NCI-H510A treated with DMSO at 0.1 percent for 48 hours (cell line): ENCODE measurements around the gene VAC14.
A peak's percentile ranks its signal among the peaks of the same experiment; 100 is the strongest.
"Not testable (repeated sequence)": the region's sequence is repeated elsewhere in the genome, so short reads cannot be mapped to it uniquely, and the experiment has no call there.

Experiments used
- DNase-seq: peaks from one replicate; lab custom pipeline; 2025; lab: John Stamatoyannopoulos, UW

VAC14 gene

DNA sequence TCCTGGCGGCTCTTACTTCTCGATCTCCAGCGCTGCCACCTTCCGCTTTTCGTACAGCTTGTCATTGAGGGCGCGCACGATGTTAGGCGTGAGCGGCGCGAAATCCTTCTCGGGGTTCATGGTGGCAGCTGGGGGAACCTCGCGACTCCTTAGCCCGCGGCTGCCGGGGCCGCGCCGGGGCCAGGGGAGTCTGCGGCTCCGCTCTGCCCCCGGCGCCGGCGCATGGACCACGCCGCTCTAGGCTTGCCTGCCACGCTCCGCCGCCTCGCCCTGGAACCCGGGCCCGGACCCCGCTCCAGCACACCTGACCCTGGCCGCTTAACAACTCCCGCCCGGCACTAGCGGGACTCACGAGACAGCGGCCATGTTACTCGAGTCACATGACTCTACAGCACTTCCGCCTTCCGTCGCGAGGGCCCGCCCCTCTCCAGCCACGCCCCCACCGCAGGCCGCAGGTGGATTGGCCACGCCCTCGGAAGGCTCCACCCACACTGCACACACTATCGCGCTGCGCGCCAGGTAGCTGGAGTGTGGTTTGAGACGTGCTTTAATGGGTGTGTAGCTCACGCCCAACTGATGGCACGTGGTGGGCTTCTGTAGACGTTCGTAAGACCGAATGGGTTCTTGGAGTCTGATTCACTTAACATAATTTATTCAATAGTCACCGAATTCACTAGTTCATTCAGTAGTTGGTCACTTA is at the start of gene VAC14:
Gene VAC14, minus strand, starts transcription at position 378 of the 700 bp plus-strand sequence. Its CDS starts 258 bp downstream, at position 120.
- peak; percentile 73 for DNase-seq

DNA sequence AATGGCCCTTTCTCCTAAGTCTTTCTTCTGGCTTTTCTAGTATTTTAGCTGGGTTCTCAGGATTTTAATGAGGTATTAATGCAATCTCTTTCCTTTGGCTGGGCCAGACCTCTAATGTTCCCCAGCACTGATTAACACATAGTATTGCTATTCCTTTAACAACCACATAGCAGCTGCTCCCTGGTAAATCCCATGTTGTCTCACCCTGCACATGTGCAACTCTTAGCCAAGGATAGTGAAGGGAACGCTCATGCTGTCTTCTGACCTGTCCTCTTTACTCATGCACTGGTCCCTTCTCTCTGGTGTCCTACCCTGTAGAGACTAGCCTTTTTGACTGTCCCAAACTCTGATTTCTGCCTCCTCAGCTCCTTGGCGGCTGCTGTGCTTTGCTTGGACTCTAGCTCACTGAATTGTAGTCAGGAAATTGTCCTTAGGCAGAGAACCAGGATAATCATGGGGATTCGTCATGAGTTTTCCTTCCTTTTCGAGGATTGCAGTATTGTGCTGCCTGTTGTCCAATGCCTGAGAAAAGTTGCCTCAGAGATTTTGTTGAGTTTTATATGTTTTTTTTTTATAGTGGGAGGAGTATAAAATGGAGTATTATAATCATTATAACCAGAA is 22.6 kb upstream of the VAC14 start:
- DNase-seq: not testable (repeated sequence)

DNA sequence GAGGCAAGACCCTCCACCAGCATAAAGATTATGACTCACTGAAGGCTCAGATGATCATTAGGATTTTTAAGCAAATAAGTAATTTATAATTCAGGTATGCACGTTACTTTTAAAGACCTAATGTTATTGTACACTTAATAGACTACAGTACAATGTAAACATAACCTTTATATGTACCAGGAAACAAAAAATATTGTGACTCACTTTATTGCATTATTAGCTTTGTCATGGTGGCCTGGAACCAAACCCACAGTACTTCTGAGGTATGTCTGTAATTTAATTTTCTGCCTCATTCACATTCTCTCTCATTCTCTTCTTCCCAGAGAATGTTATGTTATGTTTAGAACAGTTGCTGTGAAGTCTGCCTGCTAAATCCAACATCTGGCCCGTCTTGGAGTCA is 21.8 kb upstream of the VAC14 start:
- not testable (repeated sequence) for DNase-seq

DNA sequence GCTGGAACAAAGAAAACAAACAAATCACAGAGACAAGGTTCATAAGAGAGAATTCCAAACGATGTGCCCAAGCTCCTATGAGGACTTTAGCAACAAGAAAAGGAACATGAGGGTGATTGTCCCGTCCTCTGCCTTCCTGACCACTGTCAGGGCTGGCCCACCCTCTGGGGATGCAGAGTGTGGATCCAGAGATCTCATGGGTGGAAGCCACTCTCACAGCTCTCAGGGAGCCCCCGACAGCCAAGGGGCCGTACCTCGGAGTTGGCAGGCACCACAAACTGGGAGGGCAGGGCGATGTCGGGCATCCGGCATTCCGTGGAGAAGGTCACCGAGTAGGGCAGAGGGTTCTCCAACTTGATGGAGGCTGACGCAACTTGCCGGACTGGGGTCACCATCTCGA is 17.1 kb upstream of the VAC14 start:
- DNase-seq: not testable (repeated sequence)

DNA sequence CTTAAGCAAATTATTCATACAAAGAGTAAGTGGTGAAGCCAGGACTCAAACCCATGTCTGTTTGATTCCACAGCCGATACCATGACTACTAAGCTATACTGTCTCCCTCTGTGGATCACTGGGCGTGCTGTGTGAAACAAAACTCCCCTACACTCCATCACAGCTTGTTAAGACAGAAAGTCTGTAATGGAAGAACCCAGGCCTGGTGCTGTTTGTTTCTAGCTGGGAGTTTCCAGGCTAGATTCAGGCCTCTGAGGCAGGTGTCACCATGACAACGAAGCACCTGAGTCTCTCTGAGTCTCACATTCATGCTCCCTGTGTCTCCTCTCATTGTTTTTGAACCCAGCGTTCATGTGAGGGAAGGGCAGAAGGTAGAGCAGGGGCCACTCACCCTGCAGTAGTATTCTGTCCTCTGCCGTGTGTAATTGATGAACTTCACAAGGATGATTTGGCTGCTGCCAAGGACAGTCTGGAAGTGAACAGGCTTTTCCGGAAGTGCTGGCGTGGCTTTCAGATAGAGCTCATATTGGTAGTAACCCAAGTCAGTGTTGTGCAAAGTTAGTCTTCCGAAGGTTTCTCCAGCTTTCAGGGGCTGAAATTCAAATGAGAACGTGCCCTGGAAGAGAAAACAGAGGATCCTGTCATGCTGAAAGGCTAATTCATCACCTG is 8.6 kb upstream of the VAC14 start:
- DNase-seq: no peak

DNA sequence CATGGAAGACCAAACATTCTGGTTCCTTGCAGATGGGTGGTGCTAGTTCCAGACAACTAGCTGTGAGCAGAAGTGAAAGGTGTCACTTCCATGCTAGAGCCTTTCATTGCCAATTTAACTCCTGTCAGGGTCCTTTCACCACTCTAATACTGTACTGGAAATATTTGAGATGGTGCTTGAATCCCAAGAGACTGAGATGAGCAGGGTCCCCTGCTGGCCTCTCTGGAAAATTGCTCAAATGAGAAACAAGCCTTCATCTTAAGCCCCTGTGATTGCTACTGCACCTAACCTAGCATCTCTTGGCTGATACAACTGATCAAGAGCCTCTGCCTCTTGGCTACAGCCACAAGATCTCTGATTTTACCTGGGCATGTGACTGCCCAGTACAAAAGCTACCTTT is 7.4 kb upstream of the VAC14 start:
- DNase-seq: no peak

DNA sequence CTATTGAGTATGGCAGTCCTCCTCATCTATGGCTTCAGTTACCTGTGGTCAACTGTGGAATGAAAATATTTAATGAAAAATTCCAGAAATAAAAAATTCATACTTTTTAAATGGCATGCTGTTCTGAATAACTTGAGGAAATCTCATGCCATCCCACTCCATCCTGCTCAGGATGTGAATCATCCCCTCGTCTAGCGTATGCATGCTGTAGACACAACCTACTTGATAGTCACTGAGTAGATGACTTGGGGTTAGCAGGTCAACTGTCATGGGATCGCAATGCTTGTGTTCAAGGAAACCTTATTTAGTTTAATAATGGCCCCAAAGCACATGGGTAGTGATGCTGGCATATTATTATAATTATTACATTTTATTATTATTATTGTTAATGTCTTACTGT is 4.8 kb upstream of the VAC14 start:
- no peak for DNase-seq

DNA sequence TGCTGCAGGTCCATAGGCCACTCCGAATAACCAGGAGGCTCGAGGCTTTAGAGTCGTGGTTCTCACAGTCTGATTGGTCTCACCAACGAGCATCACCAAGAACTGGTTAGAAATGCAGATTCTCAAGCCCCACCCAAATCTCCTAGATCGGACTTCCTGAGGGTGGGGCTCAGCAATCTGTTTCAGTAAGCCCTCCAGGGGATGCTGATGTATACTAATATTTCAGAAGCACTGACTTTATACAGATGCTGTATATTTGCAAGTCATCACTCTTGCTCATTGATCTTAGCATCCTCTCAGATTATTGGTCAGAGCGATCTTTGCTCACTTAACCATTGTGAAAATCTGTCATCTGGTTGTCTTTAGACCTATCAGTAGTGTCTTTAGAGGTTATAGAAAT is 4.4 kb upstream of the VAC14 start:
- no peak for DNase-seq

DNA sequence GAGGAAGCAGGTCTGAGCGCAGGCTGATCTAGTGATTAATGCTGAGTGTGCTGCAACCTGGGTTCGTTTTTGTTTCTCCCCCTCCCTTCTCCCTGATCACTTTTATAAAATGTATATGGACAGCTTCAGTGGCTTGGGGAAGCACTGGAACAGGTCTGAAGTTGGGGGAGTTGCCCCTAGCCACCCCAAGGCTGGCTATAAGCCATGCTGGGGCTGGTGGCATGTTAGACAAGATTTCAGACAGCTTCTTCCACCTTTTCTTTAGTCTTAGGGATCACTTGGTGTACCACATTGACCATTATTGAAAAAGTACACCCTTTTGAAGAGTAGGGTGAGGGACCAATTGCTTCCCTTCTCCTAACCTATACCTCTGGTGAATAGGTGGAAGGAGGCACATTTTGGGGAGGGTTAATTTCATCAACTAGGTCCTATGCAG is 3.8 kb upstream of the VAC14 start:
- no peak for DNase-seq

DNA sequence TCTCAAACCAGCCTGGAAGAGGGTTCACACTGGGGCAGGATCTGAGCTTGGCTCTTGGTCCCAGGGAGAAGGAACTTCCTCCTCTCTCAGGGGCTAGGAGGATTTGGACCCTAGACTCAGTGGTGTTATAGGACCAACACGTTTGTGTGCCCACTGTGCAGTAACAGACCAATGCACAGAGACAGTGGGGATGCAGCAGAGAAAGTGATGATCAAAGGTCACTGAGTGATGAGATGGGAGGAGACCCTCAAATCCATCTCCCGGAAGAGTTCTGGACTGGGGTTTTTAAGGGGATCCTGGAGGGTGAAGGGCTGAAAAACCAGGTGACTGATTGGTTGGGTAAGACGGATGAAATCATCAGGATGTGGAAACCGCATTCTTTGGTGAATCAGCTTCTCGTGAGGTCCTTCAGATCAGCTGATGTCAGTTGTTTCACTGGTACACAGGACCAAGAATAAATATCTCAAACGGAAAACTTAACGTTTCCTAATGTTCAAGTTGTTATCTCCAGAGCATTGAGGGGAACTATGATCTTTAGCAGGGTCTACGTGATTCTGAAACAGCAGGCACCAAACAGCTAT is 3.3 kb upstream of the VAC14 start:
- DNase-seq: no peak

DNA sequence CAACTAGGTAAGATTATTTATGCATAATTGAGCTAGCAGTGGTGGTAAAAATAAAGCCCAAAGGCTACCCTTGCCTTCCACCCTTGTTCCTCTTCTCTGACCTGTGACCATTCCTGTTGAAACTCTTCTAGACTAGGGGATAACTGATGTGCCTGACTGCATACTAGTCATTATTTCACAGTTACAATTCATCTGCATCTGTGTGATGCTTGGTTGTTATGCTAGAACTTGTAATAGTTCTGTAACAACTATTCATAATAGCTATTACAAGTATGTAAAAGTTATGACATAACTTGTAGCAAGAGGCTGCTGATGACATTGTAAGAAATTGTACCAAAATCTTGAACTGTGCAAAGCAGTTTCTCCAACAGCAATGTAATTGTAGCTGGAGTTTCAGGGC is 2.4 kb upstream of the VAC14 start:
- no peak for DNase-seq

DNA sequence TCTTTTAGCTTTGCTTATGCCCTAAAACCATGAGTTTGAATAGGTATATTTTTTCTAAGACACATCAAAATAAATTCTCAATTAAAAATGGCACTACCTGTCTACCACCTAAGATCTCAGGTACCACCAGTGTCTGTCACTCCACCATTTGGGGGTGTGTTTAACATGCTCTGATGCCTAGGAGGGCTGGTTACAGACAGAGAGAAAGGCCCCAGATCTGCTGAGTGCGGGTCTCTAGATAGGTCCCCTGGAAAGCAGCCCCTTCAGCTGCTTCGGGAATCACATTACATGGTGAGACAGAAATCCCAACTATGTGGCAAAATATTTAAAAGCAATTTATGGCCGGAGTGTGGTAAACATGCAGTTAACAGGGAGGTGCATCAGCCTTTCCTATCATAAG is 653 bp upstream of the VAC14 start:
- DNase-seq: no peak

DNA sequence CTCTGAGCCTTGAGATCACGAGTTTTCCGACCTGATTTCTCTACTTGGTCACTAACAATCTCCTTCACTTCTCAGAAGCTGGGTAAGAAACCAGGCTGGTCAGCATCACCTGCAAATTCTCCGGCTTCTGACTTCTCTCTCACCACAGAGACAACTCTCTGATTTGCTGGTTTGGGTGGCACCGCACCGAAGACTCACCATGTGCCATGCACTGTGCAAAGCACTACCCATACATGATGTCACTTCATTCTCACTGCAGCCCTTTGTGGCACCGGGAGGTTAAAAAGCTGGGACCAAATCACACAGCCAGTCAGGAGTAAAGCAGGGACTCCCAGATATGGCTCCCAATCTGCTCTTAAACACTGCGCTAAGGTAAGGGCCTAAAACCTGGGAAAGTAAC is 647 bp downstream of the VAC14 start:
- no peak for DNase-seq

DNA sequence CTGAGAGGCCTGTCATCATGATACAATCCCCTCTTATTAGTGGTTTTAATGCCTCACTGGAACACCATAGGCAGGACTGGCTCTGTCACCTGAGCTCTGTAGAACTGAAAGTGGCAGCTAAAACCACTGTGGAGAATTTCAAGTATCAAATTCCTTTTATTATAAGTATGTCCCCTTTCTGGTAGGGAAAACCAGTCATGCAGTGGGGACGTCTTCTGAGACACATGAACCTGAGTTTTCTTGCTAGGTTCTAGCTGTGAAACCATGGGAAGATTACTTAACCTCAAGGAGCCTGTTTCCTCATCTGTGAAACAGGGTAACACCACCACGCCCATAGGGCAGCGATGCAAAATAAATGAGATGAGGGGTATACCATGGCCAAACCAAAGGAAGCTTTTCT is 4.7 kb downstream of the VAC14 start:
- no peak for DNase-seq

DNA sequence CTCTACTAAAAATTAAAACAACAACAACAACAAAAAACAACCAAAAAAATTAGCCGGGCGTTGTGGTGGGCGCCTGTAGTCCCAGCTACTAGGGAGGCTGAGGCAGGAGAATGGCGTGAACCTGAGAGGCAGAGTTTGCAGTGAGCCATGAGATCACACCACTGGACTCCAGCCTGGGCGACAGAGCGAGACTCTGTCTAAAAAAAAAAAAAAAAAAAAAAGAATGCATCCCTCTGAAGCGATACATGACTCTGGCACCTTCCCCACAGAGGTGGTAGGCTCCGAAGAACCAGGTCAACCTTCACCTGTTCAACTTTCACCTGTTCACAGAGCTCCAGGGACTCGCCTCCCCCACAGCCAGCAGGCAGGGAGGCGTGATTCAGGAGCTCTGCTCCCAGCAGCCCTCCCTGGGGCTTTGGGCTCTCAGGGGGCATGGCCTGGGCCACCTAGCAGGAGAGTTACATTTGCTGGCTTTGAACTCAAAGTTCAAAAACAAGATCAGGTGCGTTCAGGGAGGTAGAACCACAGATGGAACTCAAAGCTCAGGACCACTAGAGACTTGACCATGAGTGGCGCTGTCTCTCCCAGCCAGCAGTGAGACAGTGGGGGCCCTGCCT is 5.6 kb downstream of the VAC14 start:
- DNase-seq: no peak

DNA sequence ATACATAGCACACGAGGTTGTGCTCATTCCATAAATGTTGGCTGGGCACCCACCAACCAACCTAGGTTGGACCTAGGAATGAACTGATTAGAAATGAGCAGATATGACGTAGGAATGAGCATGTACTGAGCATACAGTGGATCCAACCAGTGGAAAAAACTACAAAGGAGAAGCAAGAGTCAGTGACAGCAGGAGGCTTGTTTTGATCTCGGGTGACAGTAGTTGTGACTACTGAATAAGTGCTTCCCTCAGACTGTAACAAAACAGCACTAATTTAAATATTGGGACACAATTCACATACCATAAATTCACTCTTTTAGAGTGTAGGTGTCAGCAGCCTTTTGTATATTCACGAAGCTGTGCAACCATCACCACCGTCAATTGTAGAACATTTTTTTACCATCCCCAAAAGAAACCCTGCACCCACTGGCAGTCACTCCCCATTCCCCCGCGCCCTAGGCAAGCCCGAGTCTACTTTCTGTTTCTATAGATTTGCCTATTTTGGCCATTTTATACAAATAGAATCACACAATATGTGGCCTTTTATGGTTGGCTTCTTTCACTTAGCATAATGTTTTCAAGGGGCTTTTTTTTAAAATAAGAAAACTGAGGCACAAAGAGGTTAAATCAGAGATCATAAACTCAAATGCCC is 7.0 kb downstream of the VAC14 start:
- no peak for DNase-seq

DNA sequence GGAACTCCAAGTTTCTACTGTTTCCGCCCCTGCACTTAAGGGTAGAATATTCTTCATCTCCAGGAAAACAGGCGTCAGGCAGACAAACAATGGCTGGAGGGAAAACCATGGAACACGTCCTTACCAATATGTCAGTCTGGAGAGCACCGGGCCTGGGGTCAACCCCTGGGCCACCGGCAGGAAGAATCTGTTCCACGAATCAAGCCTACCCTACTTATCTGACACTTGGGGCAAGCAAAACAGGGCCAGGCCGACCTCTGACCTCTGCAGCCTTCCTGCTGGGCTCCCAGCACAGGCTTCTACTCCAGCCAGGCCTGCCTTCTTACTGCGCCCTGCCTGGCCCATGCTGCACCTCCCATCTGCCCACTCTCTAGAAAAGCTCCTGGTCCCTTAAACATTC is 10.1 kb downstream of the VAC14 start:
- DNase-seq: no peak

DNA sequence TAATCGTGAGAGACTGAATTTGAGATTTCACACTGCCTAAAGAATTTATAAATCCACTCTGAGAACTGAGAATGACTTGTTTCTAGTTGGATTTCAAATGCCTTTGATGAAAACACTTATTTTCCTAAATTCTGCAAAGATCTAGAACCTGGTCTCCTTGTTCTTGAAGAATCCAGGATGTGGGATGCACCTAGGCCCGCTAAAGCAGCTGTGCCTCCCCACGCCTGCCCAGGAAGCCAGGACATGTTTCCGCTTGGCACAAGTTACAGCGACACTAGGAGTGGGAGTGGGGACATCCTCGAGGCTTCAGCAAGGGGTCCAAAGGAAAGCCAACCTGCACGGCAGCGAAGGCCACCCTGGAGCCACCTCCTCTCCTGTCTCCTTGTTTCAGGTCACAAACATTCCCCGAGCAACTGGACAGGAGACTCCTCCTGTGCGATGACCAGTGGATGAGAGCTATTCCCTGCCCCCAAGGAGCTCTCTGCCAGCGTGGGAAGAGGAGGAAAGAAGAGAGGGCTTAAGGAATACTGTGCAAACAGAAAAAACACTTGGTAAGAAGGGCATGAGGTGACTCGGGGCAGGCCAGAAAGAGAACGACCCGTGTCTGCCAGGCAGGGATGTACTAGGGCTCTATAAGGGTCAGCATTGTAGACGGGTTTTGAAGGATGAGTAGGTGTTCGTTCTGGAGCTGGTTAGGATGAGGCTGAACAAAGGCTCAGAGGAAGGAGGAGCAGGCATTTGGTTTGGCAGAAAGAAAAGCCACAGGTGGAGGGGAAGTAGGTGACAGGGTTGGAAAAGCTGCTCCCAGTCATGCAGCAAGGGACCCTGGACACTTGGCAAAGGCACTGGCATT is 11.1 kb downstream of the VAC14 start:
- no peak for DNase-seq

DNA sequence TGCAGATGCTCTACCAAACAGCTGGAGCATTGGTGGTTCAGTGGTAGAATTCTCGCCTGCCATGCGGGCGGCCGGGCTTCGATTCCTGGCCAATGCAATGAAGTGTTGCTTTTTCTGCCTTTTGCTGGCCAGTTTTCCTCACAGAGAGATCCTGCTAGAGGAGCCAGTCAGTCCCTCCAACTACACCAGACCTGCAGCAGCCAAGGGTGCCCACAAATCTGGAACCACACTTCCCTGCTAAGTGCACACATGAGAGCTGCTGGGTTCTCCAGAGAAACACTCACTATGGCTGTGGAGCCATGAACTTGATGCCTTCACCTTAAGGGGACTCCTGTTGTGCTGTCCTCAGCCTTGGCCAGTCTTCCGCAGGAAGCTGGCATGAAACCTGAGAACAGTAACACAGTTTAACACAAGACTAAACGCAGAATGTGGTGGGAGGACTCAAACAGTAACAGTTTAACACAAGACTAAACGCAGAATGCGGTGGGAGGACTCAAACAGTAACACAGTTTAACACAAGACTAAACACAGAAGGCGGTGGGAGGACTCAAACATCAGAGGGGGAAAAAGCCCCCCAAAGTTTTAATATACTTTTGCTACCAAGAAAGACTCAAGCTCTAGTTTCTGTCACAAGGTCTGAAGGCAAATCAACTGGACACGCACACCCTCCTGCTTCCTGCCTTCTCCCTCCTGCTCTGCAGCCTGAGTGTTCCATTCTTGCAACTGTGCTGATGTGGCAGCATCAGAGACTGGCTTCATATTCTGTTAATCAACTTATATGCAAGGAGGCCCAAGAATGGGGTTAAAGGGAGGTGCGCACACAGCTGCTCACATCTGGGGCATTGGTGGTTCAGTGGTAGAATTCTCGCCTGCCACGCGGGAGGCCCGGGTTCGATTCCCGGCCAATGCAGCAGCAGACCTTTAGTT is 12.0 kb downstream of the VAC14 start:
- no peak for DNase-seq
